H1 (cell line): ENCODE data around the gene ANK3. TPM values are rescaled to one million over a fixed set of nuclear protein-coding genes. Genes with fewer than 3 reads are reported as not detected.

Source experiments
- CTCF ChIA-PET: fragments of 300-600 bp; sonication (Branson Sonifier 250); formaldehyde crosslinking; loops from one replicate; lab custom pipeline; 2021; ENCODE audit not compliant: partially characterized antibody; lab: Charles Lee
- POLR2A ChIA-PET: fragments of 300-600 bp; sonication (Branson Sonifier 250); formaldehyde crosslinking; loops from one replicate; lab custom pipeline; 2021; ENCODE audit warnings: inconsistent platforms; ENCODE audit not compliant: partially characterized antibody; lab: Charles Lee
- DNase-seq, 2 experiments: peaks; one replicate each; pipeline versions ENCODE4 v3.0.0 to v3.0.0-alpha.2; 2010 to 2022; ENCODE audit warnings: low spot score in 2 of 2, low read depth in 1 of 2, mixed read lengths in 1 of 2
- FAIRE-seq: peaks from 2 replicates; lab custom pipeline; 2011; peaks lifted over from hg19 to GRCh38; lab: Jason Lieb, UNC
- H2AFZ ChIP-seq: 2 replicates; pipeline ENCODE4 v1.8.1; 2012; ENCODE audit warnings: low read length, inconsistent platforms
- H2AK5ac ChIP-seq: 2 replicates; pipeline ENCODE4 v1.6.1; 2013; ENCODE audit warnings: low read depth, low read length
- H2BK120ac ChIP-seq: replicated peaks from 2 replicates; pipeline ENCODE3; 2013; ENCODE audit warnings: low read depth, low read length, inconsistent platforms
- H2BK12ac ChIP-seq: 2 replicates; pipeline ENCODE4 v1.6.1; 2013; ENCODE audit warnings: low read depth, low read length
- H2BK15ac ChIP-seq: 2 replicates; pipeline ENCODE4 v1.6.1; 2013; ENCODE audit warnings: low read length
- H2BK20ac ChIP-seq: 2 replicates; pipeline ENCODE4 v1.6.1; 2013; ENCODE audit warnings: low read length
- H2BK5ac ChIP-seq: 2 replicates; pipeline ENCODE4 v1.6.1; 2013; ENCODE audit warnings: low read depth, low read length
- H3K14ac ChIP-seq: 2 replicates; pipeline ENCODE4 v1.6.1; 2013; ENCODE audit warnings: inconsistent platforms; ENCODE audit not compliant: insufficient read length
- H3K18ac ChIP-seq: 2 replicates; pipeline ENCODE4 v1.6.1; 2013; ENCODE audit warnings: low read length; ENCODE audit errors: extremely low read depth
- H3K23ac ChIP-seq: 2 replicates; pipeline ENCODE4 v1.6.1; 2013; ENCODE audit warnings: inconsistent platforms; ENCODE audit not compliant: insufficient read length
- H3K23me2 ChIP-seq: 2 replicates; pipeline ENCODE4 v1.6.1; 2013; ENCODE audit warnings: low read depth, low read length
- H3K27ac ChIP-seq: 2 replicates; pipeline ENCODE4 v1.6.1; 2011; ENCODE audit warnings: low read depth, low read length, inconsistent platforms
- H3K27me3 ChIP-seq, 4 experiments: replicated peaks in 1 of 4; 1 replicate in 1 of 4; 2 replicates in 3 of 4; pipeline versions ENCODE4 v1.6.1 to v1.8.1; 2011 to 2013; ENCODE audit warnings: low read length in 3 of 4, mild to moderate bottlenecking in 3 of 4, inconsistent platforms in 2 of 4, mixed read lengths in 2 of 4, moderate library complexity in 1 of 4; ENCODE audit not compliant: control insufficient read depth in 3 of 4, insufficient read depth in 3 of 4; ENCODE audit errors: extremely low read depth in 1 of 4
- H3K36me3 ChIP-seq, 4 experiments: 2 replicates each; pipeline versions ENCODE4 v1.6.1 to v1.8.1; 2011 to 2013; ENCODE audit warnings: mild to moderate bottlenecking in 4 of 4, low read length in 3 of 4, moderate library complexity in 2 of 4, control low read depth in 1 of 4, inconsistent platforms in 1 of 4; ENCODE audit not compliant: insufficient read depth in 4 of 4, control insufficient read depth in 2 of 4
- H3K4ac ChIP-seq: replicated peaks from 2 replicates; pipeline ENCODE3; 2013; ENCODE audit warnings: low read length, low read depth, mixed read lengths, inconsistent platforms; ENCODE audit not compliant: insufficient read length
- H3K4me1 ChIP-seq, 4 experiments: replicated peaks in 1 of 4; 1 replicate in 1 of 4; 2 replicates in 3 of 4; pipeline versions ENCODE4 v1.6.1 to v1.8.1; 2011 to 2013; ENCODE audit warnings: low read length in 3 of 4, inconsistent platforms in 2 of 4, mixed read lengths in 1 of 4; ENCODE audit not compliant: insufficient read depth in 4 of 4, control insufficient read depth in 3 of 4
- H3K4me2 ChIP-seq, 2 experiments: 2 replicates each; pipeline versions ENCODE4 v1.6.1 to v1.8.1; 2011 to 2013; ENCODE audit warnings: low read depth in 2 of 2, low read length in 2 of 2, control low read depth in 1 of 2, inconsistent platforms in 1 of 2, mild to moderate bottlenecking in 1 of 2; ENCODE audit not compliant: insufficient read depth in 1 of 2
- H3K4me3 ChIP-seq, 4 experiments: fragments of 200-600, 300-600 bp in 1 of 4; sonication (generic), shearing (Covaris generic), sonication (Bioruptor Twin) in 1 of 4; 2 replicates each; pipeline versions ENCODE4 v1.5.1 to v1.8.1; 2011 to 2016; ENCODE audit warnings: low read length in 4 of 4, low read depth in 3 of 4, control low read depth in 2 of 4, inconsistent platforms in 2 of 4, mild to moderate bottlenecking in 2 of 4, mixed read lengths in 1 of 4, moderate library complexity in 1 of 4; ENCODE audit not compliant: insufficient read depth in 2 of 4; ENCODE audit errors: extremely low read depth in 1 of 4
- H3K56ac ChIP-seq: replicated peaks from 2 replicates; pipeline ENCODE3; 2013; ENCODE audit warnings: low read depth, mild to moderate bottlenecking, mixed read lengths, low read length, inconsistent platforms; ENCODE audit not compliant: insufficient read length
- H3K79me1 ChIP-seq: 2 replicates; pipeline ENCODE4 v1.6.1; 2013; ENCODE audit warnings: low read depth, low read length, control low read depth
- H3K79me2 ChIP-seq, 2 experiments: 2 replicates each; pipeline versions ENCODE4 v1.6.1 to v1.8.1; 2012 to 2013; ENCODE audit warnings: low read length in 2 of 2, mild to moderate bottlenecking in 2 of 2, inconsistent platforms in 1 of 2; ENCODE audit not compliant: insufficient read depth in 2 of 2, control insufficient read depth in 1 of 2
- H3K9ac ChIP-seq, 4 experiments: replicated peaks in 1 of 4; 1 replicate in 1 of 4; 2 replicates in 3 of 4; pipeline versions ENCODE4 v1.6.1 to v1.8.1; 2011 to 2013; ENCODE audit warnings: low read depth in 3 of 4, low read length in 3 of 4, control low read depth in 2 of 4, mild to moderate bottlenecking in 2 of 4, moderate library complexity in 2 of 4, inconsistent platforms in 1 of 4; ENCODE audit errors: extremely low read depth in 1 of 4
- H3K9me3 ChIP-seq, 2 experiments: 2 replicates each; pipeline versions ENCODE4 v1.6.1 to v1.8.1; 2012 to 2013; ENCODE audit warnings: mild to moderate bottlenecking in 2 of 2, moderate library complexity in 2 of 2, control low read depth in 1 of 2, inconsistent platforms in 1 of 2, low read depth in 1 of 2, low read length in 1 of 2, mixed read lengths in 1 of 2; ENCODE audit not compliant: insufficient read depth in 2 of 2
- H4K20me1 ChIP-seq, 2 experiments: replicated peaks in 1 of 2; 2 replicates each; pipeline versions ENCODE3 to v1.8.1; 2011 to 2013; ENCODE audit warnings: inconsistent platforms in 2 of 2, low read length in 2 of 2, mild to moderate bottlenecking in 1 of 2; ENCODE audit not compliant: insufficient read depth in 2 of 2, control insufficient read depth in 1 of 2
- H4K5ac ChIP-seq: 2 replicates; pipeline ENCODE4 v1.6.1; 2013; ENCODE audit warnings: low read length, low read depth, mixed read lengths, inconsistent platforms; ENCODE audit not compliant: insufficient read length
- H4K8ac ChIP-seq: 2 replicates; pipeline ENCODE4 v1.8.0; 2013; ENCODE audit warnings: mild to moderate bottlenecking, moderate library complexity, low read length, inconsistent platforms; ENCODE audit not compliant: insufficient read depth; ENCODE audit errors: extremely low read depth
- H4K91ac ChIP-seq: replicated peaks from 2 replicates; pipeline ENCODE3; 2013; ENCODE audit warnings: low read length, mixed read lengths, inconsistent platforms; ENCODE audit not compliant: insufficient read length
- BCL11A ChIP-seq, 2 experiments: IDR thresholded peaks; one replicate each; pipeline ENCODE4 v1.6.1; 2011; ENCODE audit warnings: low read depth in 2 of 2, low read length in 2 of 2, mild to moderate bottlenecking in 2 of 2
- CBX5 ChIP-seq: fragments of 300-800, 300-1000 bp; sonication (generic); IDR thresholded peaks from 2 replicates; pipeline ENCODE4 v1.7.1; 2016; ENCODE audit warnings: antibody characterized with exemption, low read length, low read depth
- CHD1 ChIP-seq: IDR thresholded peaks from 2 replicates; pipeline ENCODE4 v1.6.1; 2012; ENCODE audit warnings: low read depth, low read length, improper control_type of control experiment
- E2F6 ChIP-seq: IDR thresholded peaks from 2 replicates; pipeline ENCODE4 v1.6.1; 2012; ENCODE audit warnings: inconsistent platforms
- EGR1 ChIP-seq: IDR thresholded peaks from 2 replicates; pipeline ENCODE4 v1.6.1; 2011; ENCODE audit warnings: low read depth, low read length, borderline replicate concordance
- EP300 ChIP-seq, 2 experiments: IDR thresholded peaks; 1 replicate in 1 of 2; 2 replicates in 1 of 2; pipeline ENCODE4 v1.6.1; 2011 to 2012; ENCODE audit warnings: low read depth in 2 of 2, low read length in 2 of 2, mild to moderate bottlenecking in 2 of 2, borderline replicate concordance in 1 of 2, inconsistent platforms in 1 of 2, moderate library complexity in 1 of 2
- FOSL1 ChIP-seq: IDR thresholded peaks from 2 replicates; pipeline ENCODE4 v1.6.1; 2011; ENCODE audit warnings: mild to moderate bottlenecking, low read depth, low read length, moderate library complexity; ENCODE audit not compliant: insufficient read depth
- HDAC2 ChIP-seq, 2 experiments: fragments of 300-600 bp in 1 of 2; sonication (generic) in 1 of 2; IDR thresholded peaks; 2 replicates each; pipeline ENCODE4 v1.6.1; 2011 to 2012; ENCODE audit warnings: low read depth in 2 of 2, low read length in 2 of 2, mild to moderate bottlenecking in 2 of 2, moderate library complexity in 2 of 2, borderline replicate concordance in 1 of 2, inconsistent platforms in 1 of 2
- HDAC6 ChIP-seq: IDR thresholded peaks from one replicate; pipeline ENCODE4 v1.7.1; 2012; ENCODE audit warnings: low read depth, mild to moderate bottlenecking, inconsistent platforms, low read length, moderate library complexity
- NANOG ChIP-seq: IDR thresholded peaks from 2 replicates; pipeline ENCODE4 v1.6.1; 2011; ENCODE audit warnings: low read length, low read depth, mild to moderate bottlenecking, inconsistent platforms; ENCODE audit not compliant: insufficient read depth, poor library complexity, severe bottlenecking
- POLR2AphosphoS5 ChIP-seq: IDR thresholded peaks from 2 replicates; pipeline ENCODE4 v1.6.1; 2011; ENCODE audit warnings: low read depth, low read length
- SIX5 ChIP-seq: IDR thresholded peaks from 2 replicates; pipeline ENCODE4 v1.6.1; 2011; ENCODE audit warnings: mild to moderate bottlenecking, low read depth, low read length
- SP2 ChIP-seq: IDR thresholded peaks from 2 replicates; pipeline ENCODE4 v1.6.1; 2012; ENCODE audit warnings: mild to moderate bottlenecking, low read length, inconsistent platforms
- TAF7 ChIP-seq: optimal IDR thresholded peaks from 2 replicates; pipeline ENCODE3; 2011; ENCODE audit warnings: low read depth, mild to moderate bottlenecking, inconsistent platforms, low read length, moderate library complexity, borderline replicate concordance
- WGBS, 2 experiments: shearing (Covaris generic) in 1 of 2; methylation state at CpG; one replicate each; pipeline versions ENCODE4 v1.1.6 to v1.1.7; 2013 to 2015; ENCODE audit warnings: low lambda C conversion rate in 2 of 2, mixed read lengths in 2 of 2, inconsistent platforms in 1 of 2, low coverage in 1 of 2, missing lambda C conversion rate in 1 of 2; ENCODE audit not compliant: insufficient replicate concordance in 2 of 2, insufficient coverage in 1 of 2, insufficient read length in 1 of 2; ENCODE audit errors: extremely low coverage in 1 of 2, missing lambda C conversion rate in 1 of 2; 5-methylcytosine and 5-hydroxymethylcytosine counted together
- polyA plus RNA-seq, 7 experiments: library from polyadenylated mRNA; depleted of rRNA in 3 of 7; stranded (reverse) in 5 of 7; unstranded in 2 of 7; fragments of >200 nt in 5 of 7; fragments of 200-250 nt in 2 of 7; gene quantifications; 1 replicate in 5 of 7; 2 replicates in 1 of 7; 4 replicates in 1 of 7; pipeline versions ENCODE4 v1.2.1 to v1.2.3, GENCODE V29; 2011 to 2013; ENCODE audit warnings: missing spikeins in 2 of 7, mixed read lengths in 2 of 7
- total RNA-seq: library from RNA; stranded (reverse); fragmentation: NEBNext Ultra II Directional; extraction: Animal tissue kit (Norgen Biotek cat#: 25700); gene quantifications from 2 replicates; pipeline ENCODE4 v1.2.1, GENCODE V29; 2021

Gene ANK3
- total and polyA plus RNA-seq, 2 of the 8 experiments (the other 6 are each of a cell fraction or from before 2014, with no cell fraction given), result 18.1 to 67.9 TPM

- WGBS, 2 experiments, result 96% methylated on average over 1 of the region's 1 CpG; no CpG with 5 or more reads in 1 of the 2 experiments
- no peak for DNase-seq
- TF ChIP-seq POLR2AphosphoS5 (no peak), E2F6 (no peak), HDAC6 (no peak), EGR1 (no peak), BCL11A (IDR thresholded peaks at IDR 0.05; ENCODE audit: low read depth in 2 of 2, low read length in 2 of 2) (no peak), SIX5 (no peak), NANOG (no peak), CBX5 (no peak), HDAC2 (IDR thresholded peaks at IDR 0.05; ENCODE audit: borderline replicate concordance in 1 of 2, low read depth in 2 of 2, low read length in 2 of 2) (no peak), SP2 (no peak), FOSL1 (no peak), EP300 (IDR thresholded peaks at IDR 0.05; ENCODE audit: borderline replicate concordance in 1 of 2, low read depth in 2 of 2, low read length in 2 of 2) (no peak), CHD1 (no peak), TAF7 (no peak)
These were observed 46.4 kb downstream of the ANK3 start for GRCh38 chr10:60343254-60343653.

More at GRCh38 chr10:60343254-60343653, 46.4 kb downstream of the ANK3 start:
- no peak overlapping the region for H2BK12ac ChIP-seq
- ChIA-PET CTCF (no interaction called here), POLR2A (no interaction called here)
- H3K79me2 ChIP-seq, result no peaks in the 10 kb centered on the region
- no peak overlapping the region for H3K27ac ChIP-seq
- H4K91ac ChIP-seq, result no peak overlapping the region
- no peak overlapping the region for H2BK20ac ChIP-seq
- H2AFZ ChIP-seq, result no peak overlapping the region
- no peak for FAIRE-seq
- no peaks in the 10 kb centered on the region for H3K23me2 ChIP-seq
- no peak overlapping the region for H2BK15ac ChIP-seq
- no peaks in the 10 kb centered on the region for H4K20me1 ChIP-seq
- H3K4me3 ChIP-seq, result no peak overlapping the region
- H2AK5ac ChIP-seq, result no peak overlapping the region
- no peaks in the 10 kb centered on the region for H3K9me3 ChIP-seq
- no peak overlapping the region for H3K14ac ChIP-seq
- H3K23ac ChIP-seq, result no peak overlapping the region
- no peak overlapping the region for H2BK5ac ChIP-seq
- no peak overlapping the region for H3K56ac ChIP-seq
- no peak overlapping the region for H3K4ac ChIP-seq
- no peaks in the 10 kb centered on the region for H3K79me1 ChIP-seq
- no peak overlapping the region for H3K4me2 ChIP-seq
- no peak overlapping the region for H2BK120ac ChIP-seq
- no peak overlapping the region for H4K5ac ChIP-seq
- H4K8ac ChIP-seq, result no peak overlapping the region
- no peak overlapping the region for H3K18ac ChIP-seq
- H3K36me3 ChIP-seq, result no peaks in the 10 kb centered on the region
- H3K4me1 ChIP-seq, result peaks cover 3 to 5% (median 3%) of the 10 kb centered on the region in 4 experiments; a peak in 4 of 7 replicates
- no peaks in the 10 kb centered on the region for H3K27me3 ChIP-seq
- no peak overlapping the region for H3K9ac ChIP-seq
